B cell (primary cell): ENCODE data around the gene ACVR1. TPM values are rescaled to one million over a fixed set of nuclear protein-coding genes. Genes with fewer than 3 reads are reported as not detected.

ENCODE experiments used
- ATAC-seq: fragments of 200-7000 bp; cut with Tn5 transposase; one replicate; pipeline ENCODE4 v1.10.0; 2021; ENCODE audit warnings: low read depth, mild to moderate bottlenecking, moderate number of reproducible peaks, moderate library complexity
- CTCF ChIA-PET: fragments of 350-600 bp; sonication (Branson Sonifier 250); formaldehyde crosslinking; loops from one replicate; lab custom pipeline; 2021; ENCODE audit warnings: antibody characterized with exemption, inconsistent platforms; lab: Charles Lee
- POLR2A ChIA-PET: fragments of 350-600 bp; sonication (Branson Sonifier 250); formaldehyde crosslinking; loops from one replicate; lab custom pipeline; 2021; ENCODE audit warnings: antibody characterized with exemption; lab: Charles Lee
- DNase-seq: peaks from one replicate; pipeline ENCODE4 v3.0.0; 2013
- H2AFZ ChIP-seq: 2 replicates; pipeline ENCODE4 v1.6.1; 2012; ENCODE audit warnings: mild to moderate bottlenecking, low read depth, low read length; ENCODE audit not compliant: insufficient read depth, poor library complexity, severe bottlenecking
- H3K27ac ChIP-seq, 2 donors: 1 replicate in 1 of 2; 2 replicates in 1 of 2; pipeline ENCODE4 v1.5.1; 2012 to 2013; ENCODE audit warnings: low read length in 2 of 2, mild to moderate bottlenecking in 2 of 2, moderate library complexity in 1 of 2
- H3K27me3 ChIP-seq, 4 experiments: fragments of 200-600 bp in 1 of 4; sonication (generic) in 1 of 4; replicated peaks in 1 of 4; 1 replicate in 2 of 4; 2 replicates in 2 of 4; pipeline versions ENCODE4 v1.6.1 to v1.7.0; 2013 to 2016; ENCODE audit warnings: low read length in 3 of 4, mild to moderate bottlenecking in 2 of 4, mixed read lengths in 1 of 4, moderate library complexity in 1 of 4; ENCODE audit not compliant: insufficient read depth in 4 of 4, control insufficient read depth in 3 of 4; ENCODE audit errors: control extremely low read depth in 1 of 4
- H3K36me3 ChIP-seq, 2 experiments: replicated peaks in 1 of 2; 1 replicate in 1 of 2; 2 replicates in 1 of 2; pipeline versions ENCODE4 v1.6.1 to v1.7.1; 2013; ENCODE audit warnings: low read length in 1 of 2; ENCODE audit not compliant: insufficient read depth in 2 of 2, control insufficient read depth in 1 of 2; ENCODE audit errors: control extremely low read depth in 1 of 2, extremely low read depth in 1 of 2
- H3K4me1 ChIP-seq, 2 donors: fragments of 200-600 bp in 1 of 2; sonication (generic) in 1 of 2; 1 replicate in 1 of 2; 2 replicates in 1 of 2; pipeline versions ENCODE4 v1.5.1 to v1.6.1; 2013 to 2017; ENCODE audit warnings: low read length in 2 of 2; ENCODE audit not compliant: control insufficient read depth in 2 of 2, insufficient read depth in 2 of 2
- H3K4me2 ChIP-seq: replicated peaks from 2 replicates; pipeline ENCODE3; 2012; ENCODE audit warnings: mild to moderate bottlenecking, low read depth, low read length; ENCODE audit not compliant: poor library complexity, severe bottlenecking
- H3K4me3 ChIP-seq, 5 experiments: fragments of 200-600 bp in 1 of 5; sonication (generic) in 1 of 5; 1 replicate in 3 of 5; 2 replicates in 2 of 5; pipeline versions ENCODE4 v1.5.1 to v1.7.0; 2011 to 2016; ENCODE audit warnings: low read length in 4 of 5, mild to moderate bottlenecking in 4 of 5, low read depth in 2 of 5, control low read depth in 1 of 5, moderate library complexity in 1 of 5; ENCODE audit not compliant: insufficient read depth in 1 of 5; ENCODE audit errors: control extremely low read depth in 1 of 5, extremely low read depth in 1 of 5
- H3K79me2 ChIP-seq: fragments of 200-600 bp; sonication (generic); one replicate; pipeline ENCODE4 v1.6.0; 2016; ENCODE audit warnings: low read length; ENCODE audit not compliant: control insufficient read depth, insufficient read depth
- H3K9ac ChIP-seq: fragments of 200-600 bp; sonication (generic); 2 replicates; pipeline ENCODE4 v1.6.1; 2017; ENCODE audit warnings: mild to moderate bottlenecking, low read length, moderate library complexity
- H3K9me3 ChIP-seq, 3 donors: one replicate each; pipeline versions ENCODE4 v1.6.1 to v1.7.1; 2013; ENCODE audit warnings: low read length in 2 of 3; ENCODE audit not compliant: control insufficient read depth in 2 of 3, insufficient read depth in 1 of 3; ENCODE audit errors: control extremely low read depth in 1 of 3
- H4K20me1 ChIP-seq: 2 replicates; pipeline ENCODE4 v1.6.0; 2012; ENCODE audit warnings: mild to moderate bottlenecking, low read length; ENCODE audit not compliant: insufficient read depth, control insufficient read depth, poor library complexity, severe bottlenecking
- H3K27ac Mint-ChIP-seq: one replicate; pipeline ENCODE4 v1.8.0; 2021; ENCODE audit warnings: mixed read lengths
- H3K27me3 Mint-ChIP-seq: one replicate; pipeline ENCODE4 v1.8.0; 2021; ENCODE audit warnings: mixed read lengths
- H3K4me1 Mint-ChIP-seq: one replicate; pipeline ENCODE4 v1.8.0; 2021; ENCODE audit warnings: mixed read lengths
- H3K4me3 Mint-ChIP-seq: one replicate; pipeline ENCODE4 v1.8.0; 2021; ENCODE audit warnings: mixed read lengths
- H3K9me3 Mint-ChIP-seq: one replicate; pipeline ENCODE4 v1.8.0; 2022; ENCODE audit warnings: mixed read lengths; ENCODE audit not compliant: insufficient read depth
- EZH2 ChIP-seq: IDR thresholded peaks from 2 replicates; pipeline ENCODE4 v1.6.1; 2012; ENCODE audit warnings: borderline replicate concordance, low read depth, mild to moderate bottlenecking, moderate library complexity, low read length; ENCODE audit not compliant: insufficient read depth, poor library complexity, severe bottlenecking
- intact Hi-C: fragments of 100-400 bp; cut with micrococcal nuclease; formaldehyde crosslinking; loops from one replicate; pipeline ENCODE4 v1.10.0; 2022
- polyA plus RNA-seq: library from polyadenylated mRNA; depleted of rRNA; stranded (reverse); fragments of >200 nt; gene quantifications from 2 replicates; pipeline ENCODE4 v1.2.3, GENCODE V29; 2012
- total RNA-seq, 2 donors: library from RNA; stranded (reverse); fragments of 120-200 nt in 1 of 2; gene quantifications; 1 replicate in 1 of 2; 2 replicates in 1 of 2; pipeline versions ENCODE4 v1.2.3 to v1.2.4, GENCODE V29; 2013 to 2022
- TF ChIP-seq, protein P1 (sequence below): fragments of 200-600 bp; IDR thresholded peaks from one replicate; pipeline ENCODE4 v1.8.0; 2022; ENCODE audit warnings: antibody characterized with exemption, mild to moderate bottlenecking

Gene ACVR1
- total and polyA plus RNA-seq, 2 donors (not counting 1 experiment from before 2014, with no cell fraction given) = 3.7 to 11.7 TPM

GRCh38 chr2:157911750-157912149 lies 35.6 kb upstream of the ACVR1 start:
- TF ChIP-seq, protein P1, sequence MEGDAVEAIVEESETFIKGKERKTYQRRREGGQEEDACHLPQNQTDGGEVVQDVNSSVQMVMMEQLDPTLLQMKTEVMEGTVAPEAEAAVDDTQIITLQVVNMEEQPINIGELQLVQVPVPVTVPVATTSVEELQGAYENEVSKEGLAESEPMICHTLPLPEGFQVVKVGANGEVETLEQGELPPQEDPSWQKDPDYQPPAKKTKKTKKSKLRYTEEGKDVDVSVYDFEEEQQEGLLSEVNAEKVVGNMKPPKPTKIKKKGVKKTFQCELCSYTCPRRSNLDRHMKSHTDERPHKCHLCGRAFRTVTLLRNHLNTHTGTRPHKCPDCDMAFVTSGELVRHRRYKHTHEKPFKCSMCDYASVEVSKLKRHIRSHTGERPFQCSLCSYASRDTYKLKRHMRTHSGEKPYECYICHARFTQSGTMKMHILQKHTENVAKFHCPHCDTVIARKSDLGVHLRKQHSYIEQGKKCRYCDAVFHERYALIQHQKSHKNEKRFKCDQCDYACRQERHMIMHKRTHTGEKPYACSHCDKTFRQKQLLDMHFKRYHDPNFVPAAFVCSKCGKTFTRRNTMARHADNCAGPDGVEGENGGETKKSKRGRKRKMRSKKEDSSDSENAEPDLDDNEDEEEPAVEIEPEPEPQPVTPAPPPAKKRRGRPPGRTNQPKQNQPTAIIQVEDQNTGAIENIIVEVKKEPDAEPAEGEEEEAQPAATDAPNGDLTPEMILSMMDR = no peak
- TF ChIP-seq EZH2 = no peak
- ChIA-PET CTCF (no interaction called here), POLR2A (no interaction called here)
- DNase-seq = no peak
- intact Hi-C loops = no loop called here
- Histone ChIP-seq H3K9me3 (peaks cover 0 to 8% (median 0%) of the 10 kb centered on the region in 3 donors), H2AFZ (no peak overlapping the region), H3K79me2 (no peaks in the 10 kb centered on the region), H3K36me3 (no peaks in the 10 kb centered on the region), H3K4me3 (no peak overlapping the region), H4K20me1 (no peaks in the 10 kb centered on the region), H3K4me1 (no peaks in the 10 kb centered on the region), H3K27ac (no peak overlapping the region), H3K9ac (no peak overlapping the region), H3K27me3 (no peaks in the 10 kb centered on the region), H3K4me2 (no peak overlapping the region)
- H3K27ac Mint-ChIP-seq = no peak overlapping the region
- H3K9me3 Mint-ChIP-seq = peaks cover 2% of the 10 kb centered on the region
- ATAC-seq = no peak
- H3K27me3 Mint-ChIP-seq = peaks cover 27% of the 10 kb centered on the region
- no peaks in the 10 kb centered on the region for H3K4me1 Mint-ChIP-seq
- no peak overlapping the region for H3K4me3 Mint-ChIP-seq

DNA sequence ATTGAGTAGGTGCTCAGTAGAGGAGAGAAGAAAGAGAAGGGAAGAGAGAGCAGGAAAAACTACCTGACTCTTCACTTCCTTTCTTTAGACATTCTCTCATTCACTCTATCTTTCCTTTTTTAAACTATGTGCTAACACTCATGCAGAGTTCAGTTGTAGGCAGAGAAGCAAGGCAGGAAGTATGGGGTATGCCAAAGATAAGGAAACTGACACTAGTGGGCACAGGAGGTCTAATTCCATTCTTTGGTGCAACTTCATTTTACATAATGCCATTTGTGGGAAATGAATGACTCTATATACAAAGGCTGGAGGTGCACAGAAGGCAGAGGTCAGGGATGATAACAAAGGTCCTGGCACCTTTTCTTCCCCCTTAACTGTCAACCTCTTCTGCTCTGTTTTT lies 35.1 kb upstream of the ACVR1 start:
- peaks cover 27% of the 10 kb centered on the region for H3K27me3 Mint-ChIP-seq
- Histone ChIP-seq H3K9ac (no peak overlapping the region), H3K4me3 (no peak overlapping the region), H3K27me3 (no peaks in the 10 kb centered on the region), H3K4me1 (no peaks in the 10 kb centered on the region), H4K20me1 (no peaks in the 10 kb centered on the region), H3K27ac (no peak overlapping the region), H3K9me3 (peaks cover 0 to 7% (median 0%) of the 10 kb centered on the region in 3 donors), H2AFZ (no peak overlapping the region), H3K36me3 (no peaks in the 10 kb centered on the region), H3K79me2 (no peaks in the 10 kb centered on the region), H3K4me2 (no peak overlapping the region)
- CTCF ChIA-PET = no interaction called here
- ATAC-seq = no peak
- peaks cover 2% of the 10 kb centered on the region for H3K9me3 Mint-ChIP-seq
- no peak for DNase-seq
- H3K27ac Mint-ChIP-seq = no peak overlapping the region
- no peak overlapping the region for H3K4me3 Mint-ChIP-seq
- intact Hi-C loops = no loop called here
- POLR2A ChIA-PET = no interaction called here
- TF ChIP-seq, protein P1 = no peak
- TF ChIP-seq EZH2 = no peak
- H3K4me1 Mint-ChIP-seq = peaks cover 1% of the 10 kb centered on the region
